Heart left ventricle (tissue), 13 donors: ENCODE results near the gene NT5C2.

Source experiments
- CTCF ChIP-seq, 12 donors: fragments of 200-600 bp; sonication (generic) in 4 of 12; IDR thresholded peaks; one replicate each; pipeline versions ENCODE4 v1.5.0 to v1.8.0; 2018 to 2022; ENCODE audit warnings: antibody characterized with exemption in 12 of 12, mild to moderate bottlenecking in 5 of 12
- POLR2A ChIP-seq, 2 donors: fragments of 450-650 bp; IDR thresholded peaks; one replicate each; pipeline ENCODE4 v1.6.1; 2017; ENCODE audit warnings: antibody characterized with exemption in 2 of 2, mild to moderate bottlenecking in 2 of 2, moderate library complexity in 2 of 2
- donor health status: ischemic (EF 13 %, LVEDD 7.1; RV severe dilation, severe dysfunction).
- donor health status: DM: no; HTN: yes; CAD: no.
- donor health status: DM: no; HTN: no; CAD: no.
- donor health status: ischemic (EF 25% LVEDD 6.9; RV normal size, moderate dysfunction).
- donor health status: ischemic (EF 25% LVEDD 5.7; RV mildly dilated, moderate dysfunction).
- donor health status: ischemic (EF 35%, LVEDD 5.7; RV mildly dilated, moderate dysfunction).
- donor health status: nonischemic (EF 11% LVEDD 7.7; RV severe dilation, severe dysfunction).
- donor health status: DM: yes; HTN: yes; CAD: no.
- donor health status: PGD.
- donor health status: ischemic (EF 29% LVEDD 5.4; RV normal size, mild dysfunction).
- donor health status: nonischemic (EF 23%, LVEDD 6.1; RV moderate dilation, normal function).

- TF ChIP-seq POLR2A (IDR thresholded peaks at IDR 0.05) (no peak), CTCF (IDR thresholded peaks at IDR 0.05) (no peak)
These were observed 86.5 kb downstream of the NT5C2 start for GRCh38 chr10:103106539-103106938.
